ENCODE measurements around the gene ADGRL2. TPM values are rescaled to one million over a fixed set of nuclear protein-coding genes. Genes with fewer than 3 reads are reported as not detected.

Gene ADGRL2
- total RNA-seq, 1 experiment from 2014 or later = 34.2 TPM

DNA sequence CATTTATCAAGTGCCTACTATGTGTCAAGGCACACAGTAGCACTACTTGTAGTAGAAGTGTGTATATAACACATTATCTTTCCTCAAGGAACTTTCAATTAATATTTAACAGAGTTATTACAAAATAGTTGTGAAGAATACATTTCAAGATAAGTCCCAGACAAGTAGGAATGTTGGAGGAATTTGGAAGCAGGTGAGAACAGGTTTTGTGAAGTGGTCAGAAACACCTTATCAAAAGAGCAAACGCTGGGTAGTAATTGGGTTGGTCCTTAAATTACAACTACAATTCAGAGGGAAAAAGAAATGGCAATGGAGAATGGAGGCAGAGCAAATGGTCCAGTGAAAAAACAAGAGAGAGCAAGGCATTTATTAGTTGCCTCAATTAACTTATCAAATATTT lies 218.8 kb downstream of the ADGRL2 start:
- POLR2A ChIA-PET = no interaction called here
- in situ Hi-C loops (cut with HindIII; ENCODE audit: low pct_unique_long_range_greater_than_20kb, low sequenced_read_pairs) = no loop called here
- H3K27me3 ChIP-seq (ENCODE audit: control insufficient read depth, insufficient read depth, low read length) = no peaks in the 10 kb centered on the region
- H3K4me1 ChIP-seq (ENCODE audit: control insufficient read depth, insufficient read depth, low read length) = no peaks in the 10 kb centered on the region
- no peaks in the 10 kb centered on the region for H3K9me3 ChIP-seq (ENCODE audit: control insufficient read depth, insufficient read depth, low read depth, low read length)
- intact Hi-C loops (cut with micrococcal nuclease; ENCODE audit: unreplicated experiment) = no loop called here
- H3K4me3 ChIP-seq (ENCODE audit: low read depth in 2 of 2, low read length in 2 of 2) = no peak overlapping the region
- H3K27ac ChIP-seq (ENCODE audit: low read length) = no peak overlapping the region
- no TSS peak for BruUV-seq (replicated peaks)
- no peaks in the 10 kb centered on the region for H3K36me3 ChIP-seq (ENCODE audit: control insufficient read depth, insufficient read depth, low read length)
- DNase-seq (ENCODE audit: low read depth, low spot score) = no peak
- CTCF ChIA-PET = no interaction called here
- no peak for ATAC-seq
- TF ChIP-seq, protein P1, sequence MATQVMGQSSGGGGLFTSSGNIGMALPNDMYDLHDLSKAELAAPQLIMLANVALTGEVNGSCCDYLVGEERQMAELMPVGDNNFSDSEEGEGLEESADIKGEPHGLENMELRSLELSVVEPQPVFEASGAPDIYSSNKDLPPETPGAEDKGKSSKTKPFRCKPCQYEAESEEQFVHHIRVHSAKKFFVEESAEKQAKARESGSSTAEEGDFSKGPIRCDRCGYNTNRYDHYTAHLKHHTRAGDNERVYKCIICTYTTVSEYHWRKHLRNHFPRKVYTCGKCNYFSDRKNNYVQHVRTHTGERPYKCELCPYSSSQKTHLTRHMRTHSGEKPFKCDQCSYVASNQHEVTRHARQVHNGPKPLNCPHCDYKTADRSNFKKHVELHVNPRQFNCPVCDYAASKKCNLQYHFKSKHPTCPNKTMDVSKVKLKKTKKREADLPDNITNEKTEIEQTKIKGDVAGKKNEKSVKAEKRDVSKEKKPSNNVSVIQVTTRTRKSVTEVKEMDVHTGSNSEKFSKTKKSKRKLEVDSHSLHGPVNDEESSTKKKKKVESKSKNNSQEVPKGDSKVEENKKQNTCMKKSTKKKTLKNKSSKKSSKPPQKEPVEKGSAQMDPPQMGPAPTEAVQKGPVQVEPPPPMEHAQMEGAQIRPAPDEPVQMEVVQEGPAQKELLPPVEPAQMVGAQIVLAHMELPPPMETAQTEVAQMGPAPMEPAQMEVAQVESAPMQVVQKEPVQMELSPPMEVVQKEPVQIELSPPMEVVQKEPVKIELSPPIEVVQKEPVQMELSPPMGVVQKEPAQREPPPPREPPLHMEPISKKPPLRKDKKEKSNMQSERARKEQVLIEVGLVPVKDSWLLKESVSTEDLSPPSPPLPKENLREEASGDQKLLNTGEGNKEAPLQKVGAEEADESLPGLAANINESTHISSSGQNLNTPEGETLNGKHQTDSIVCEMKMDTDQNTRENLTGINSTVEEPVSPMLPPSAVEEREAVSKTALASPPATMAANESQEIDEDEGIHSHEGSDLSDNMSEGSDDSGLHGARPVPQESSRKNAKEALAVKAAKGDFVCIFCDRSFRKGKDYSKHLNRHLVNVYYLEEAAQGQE (IDR thresholded peaks at IDR 0.05; ENCODE audit: insufficient read depth in 1 of 2, low read depth in 2 of 2, low read length in 1 of 2) = no peak
- TF ChIP-seq CTCF (IDR thresholded peaks at IDR 0.05) (no peak), SIN3A (IDR thresholded peaks at IDR 0.05; ENCODE audit: borderline replicate concordance, insufficient read depth, low read depth, low read length) (no peak)

GRCh38 chr1:82030830-82031229 lies 230.1 kb downstream of the ADGRL2 start:
- TF ChIP-seq, protein P1 (IDR thresholded peaks at IDR 0.05; ENCODE audit: insufficient read depth in 1 of 2, low read depth in 2 of 2, low read length in 1 of 2) = no peak
- TF ChIP-seq SIN3A (IDR thresholded peaks at IDR 0.05; ENCODE audit: borderline replicate concordance, insufficient read depth, low read depth, low read length) (no peak), CTCF (IDR thresholded peaks at IDR 0.05) (no peak), TCF7L2 (IDR thresholded peaks at IDR 0.05; ENCODE audit: low read depth, low read length) (no peak), POLR2AphosphoS5 (IDR thresholded peaks at IDR 0.05; ENCODE audit: low read depth, low read length) (no peak)
- BruUV-seq (replicated peaks) = no TSS peak
- CTCF ChIA-PET = no interaction called here
- POLR2A ChIA-PET = no interaction called here
- no peak for DNase-seq (ENCODE audit: low read depth, low spot score)
- in situ Hi-C loops (cut with HindIII; ENCODE audit: low pct_unique_long_range_greater_than_20kb, low sequenced_read_pairs) (no loop called here), intact Hi-C loops (cut with micrococcal nuclease; ENCODE audit: unreplicated experiment) (no loop called here)
- Histone ChIP-seq H3K27me3 (ENCODE audit: control insufficient read depth, insufficient read depth, low read length) (no peaks in the 10 kb centered on the region), H3K9me3 (ENCODE audit: control insufficient read depth, insufficient read depth, low read depth, low read length) (no peaks in the 10 kb centered on the region), H3K4me1 (ENCODE audit: control insufficient read depth, insufficient read depth, low read length) (no peaks in the 10 kb centered on the region), H3K36me3 (ENCODE audit: control insufficient read depth, insufficient read depth, low read length) (no peaks in the 10 kb centered on the region), H3K4me3 (ENCODE audit: low read depth in 2 of 2, low read length in 2 of 2) (no peak overlapping the region), H3K27ac (ENCODE audit: low read length) (no peak overlapping the region)
- ATAC-seq = no peak
